ENCODE measurements around the gene MVB12A. TPM values are rescaled to one million over a fixed set of nuclear protein-coding genes. Genes with fewer than 3 reads are reported as not detected.

MVB12A gene
- 10 to 100 TPM; 28.1 to 31.8 TPM for total RNA-seq

DNA sequence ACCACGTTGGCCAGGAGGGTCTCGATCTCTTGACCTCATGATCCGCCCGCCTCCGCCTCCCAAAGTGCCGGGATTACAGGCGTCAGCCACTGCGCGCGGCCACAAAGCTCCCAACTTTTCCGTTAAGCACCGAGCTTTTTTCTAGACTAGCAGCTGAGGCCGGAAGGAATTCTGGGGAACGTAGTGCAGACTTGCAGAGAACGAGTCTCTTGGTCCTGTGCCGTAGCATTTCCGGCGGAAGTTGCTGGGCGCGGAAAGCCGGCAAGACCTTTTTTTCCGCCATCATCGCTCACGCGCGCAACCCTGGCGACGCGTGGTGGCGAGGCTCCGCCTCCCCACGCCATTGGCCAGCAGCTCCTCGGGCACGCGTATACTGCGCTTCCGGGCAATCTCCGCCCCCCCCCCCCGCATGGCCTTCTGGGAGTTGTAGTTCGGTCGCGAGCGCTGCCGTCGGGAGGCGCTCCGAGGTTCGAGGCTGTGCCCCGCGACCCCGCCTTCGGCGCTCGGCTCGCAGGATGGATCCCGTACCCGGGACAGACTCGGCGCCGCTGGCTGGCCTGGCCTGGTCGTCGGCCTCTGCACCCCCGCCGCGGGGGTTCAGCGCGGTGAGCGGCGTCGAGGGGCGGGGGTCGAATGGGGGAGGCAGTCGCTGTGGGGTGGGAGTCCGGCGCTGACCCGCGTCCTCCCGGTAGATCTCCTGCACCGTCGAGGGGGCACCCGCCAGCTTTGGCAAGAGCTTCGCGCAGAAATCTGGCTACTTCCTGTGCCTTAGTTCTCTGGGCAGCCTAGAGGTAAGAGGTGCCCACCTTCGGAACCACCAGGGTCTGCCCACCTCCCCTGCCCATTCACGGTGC, at the start of gene MVB12A:
TSS of gene MVB12A (plus strand) at position 427 of the 854 bp plus-strand sequence. CDS start at position 516, 89 bp downstream.
- DNase-seq (peak; percentile 97), ATAC-seq (peak; percentile 97)
- Mint-ChIP-seq H3K36me3 (ENCODE audit: low read depth) (peaks cover 10% of the 10 kb centered on the region), H3K27me3 (no peaks in the 10 kb centered on the region), H3K4me3 (peak within 1 kb of the TSS; percentile 91), H3K4me1 (ENCODE audit: low read depth) (peaks cover 13% of the 10 kb centered on the region), H3K9me3 (no peaks in the 10 kb centered on the region), H3K27ac (peak within 1 kb of the TSS; percentile 90)
- intact Hi-C loops (cut with micrococcal nuclease): no loop called here
- TF ChIP-seq CTCF (IDR thresholded peaks at IDR 0.05): no peak
- ChIA-PET POLR2A (interaction anchor here (0.6 to 3.1 kb wide), 9 partner anchors 11 to 440 kb away, joined by 3 to 22 read pairs (median 3); partner anchors contain the start of genes BST2, GTPBP3, PGLS and RPL18A), CTCF (interaction anchor here (0.7 to 3.3 kb wide), 15 partner anchors 8 to 127 kb away, joined by 3 to 10 read pairs (median 4); partner anchors contain the start of gene BST2)

GRCh38 chr19:17376935-17377600, 42.8 kb upstream of the MVB12A start, which contains the start of gene PLVAP:
Gene PLVAP (minus strand): TSS chr19:17377342. CDS start chr19:17377288, 54 bp downstream.
- no peaks in the 10 kb centered on the region for H3K9me3 Mint-ChIP-seq
- ChIA-PET CTCF (interaction anchor here (1.1 to 2.0 kb wide), 2 partner anchors 9 to 14 kb away, joined by 3 to 7 read pairs; no protein-coding TSS in a partner anchor), POLR2A (interaction anchor here (1.0 kb wide), 1 partner anchor 11 kb away, joined by 3 read pairs; no protein-coding TSS in a partner anchor)
- H3K36me3 Mint-ChIP-seq (ENCODE audit: low read depth): no peaks in the 10 kb centered on the region
- peaks cover 5% of the 10 kb centered on the region for H3K27me3 Mint-ChIP-seq
- TF ChIP-seq CTCF (IDR thresholded peaks at IDR 0.05): no peak
- no peak within 1 kb of the TSS for H3K27ac Mint-ChIP-seq
- no peaks in the 10 kb centered on the region for H3K4me1 Mint-ChIP-seq (ENCODE audit: low read depth)
- no peak for DNase-seq
- ATAC-seq: no peak
- intact Hi-C loops (cut with micrococcal nuclease): no loop called here
- no peak within 1 kb of the TSS for H3K4me3 Mint-ChIP-seq

GRCh38 chr19:17378271-17378670, 41.6 kb upstream of the MVB12A start:
- no peak for TF ChIP-seq CTCF (IDR thresholded peaks at IDR 0.05)
- POLR2A ChIA-PET: no interaction called here
- H3K27me3 Mint-ChIP-seq: peaks cover 5% of the 10 kb centered on the region
- ATAC-seq (no peak), DNase-seq (no peak)
- CTCF ChIA-PET: no interaction called here
- intact Hi-C loops (cut with micrococcal nuclease): no loop called here
- H3K27ac Mint-ChIP-seq: no peak overlapping the region
- H3K36me3 Mint-ChIP-seq (ENCODE audit: low read depth): no peaks in the 10 kb centered on the region
- peaks cover 5% of the 10 kb centered on the region for H3K4me1 Mint-ChIP-seq (ENCODE audit: low read depth)
- H3K4me3 Mint-ChIP-seq: no peak overlapping the region
- H3K9me3 Mint-ChIP-seq: no peaks in the 10 kb centered on the region

- DNase-seq: no peak
- Mint-ChIP-seq H3K27me3 (peaks cover 5% of the 10 kb centered on the region), H3K36me3 (ENCODE audit: low read depth) (no peaks in the 10 kb centered on the region), H3K4me1 (ENCODE audit: low read depth) (peaks cover 5% of the 10 kb centered on the region), H3K4me3 (no peak overlapping the region), H3K27ac (no peak overlapping the region), H3K9me3 (no peaks in the 10 kb centered on the region)
- no peak for ATAC-seq
- intact Hi-C loops (cut with micrococcal nuclease): no loop called here
- TF ChIP-seq CTCF (IDR thresholded peaks at IDR 0.05): no peak
- ChIA-PET POLR2A (no interaction called here), CTCF (no interaction called here)
These were observed 40.6 kb upstream of the MVB12A start for GRCh38 chr19:17379221-17379631.

Data from activated CD8-positive, alpha-beta T cell treated with anti-CD3 and anti-CD28 coated beads for 36 hours (primary cell).